GM12875 (cell line): ENCODE data around the gene CTCF.

Source experiments
- H3K4me3 ChIP-seq: one replicate; pipeline ENCODE4 v1.5.1; 2011; ENCODE audit warnings: low read depth, low read length, control low read depth
- CTCF ChIP-seq: IDR thresholded peaks from 2 replicates; pipeline ENCODE4 v1.5.1; 2011; ENCODE audit warnings: low read depth, mild to moderate bottlenecking, control low read depth, inconsistent platforms, low read length, moderate library complexity, borderline replicate concordance; ENCODE audit not compliant: insufficient read depth

Gene CTCF

DNA sequence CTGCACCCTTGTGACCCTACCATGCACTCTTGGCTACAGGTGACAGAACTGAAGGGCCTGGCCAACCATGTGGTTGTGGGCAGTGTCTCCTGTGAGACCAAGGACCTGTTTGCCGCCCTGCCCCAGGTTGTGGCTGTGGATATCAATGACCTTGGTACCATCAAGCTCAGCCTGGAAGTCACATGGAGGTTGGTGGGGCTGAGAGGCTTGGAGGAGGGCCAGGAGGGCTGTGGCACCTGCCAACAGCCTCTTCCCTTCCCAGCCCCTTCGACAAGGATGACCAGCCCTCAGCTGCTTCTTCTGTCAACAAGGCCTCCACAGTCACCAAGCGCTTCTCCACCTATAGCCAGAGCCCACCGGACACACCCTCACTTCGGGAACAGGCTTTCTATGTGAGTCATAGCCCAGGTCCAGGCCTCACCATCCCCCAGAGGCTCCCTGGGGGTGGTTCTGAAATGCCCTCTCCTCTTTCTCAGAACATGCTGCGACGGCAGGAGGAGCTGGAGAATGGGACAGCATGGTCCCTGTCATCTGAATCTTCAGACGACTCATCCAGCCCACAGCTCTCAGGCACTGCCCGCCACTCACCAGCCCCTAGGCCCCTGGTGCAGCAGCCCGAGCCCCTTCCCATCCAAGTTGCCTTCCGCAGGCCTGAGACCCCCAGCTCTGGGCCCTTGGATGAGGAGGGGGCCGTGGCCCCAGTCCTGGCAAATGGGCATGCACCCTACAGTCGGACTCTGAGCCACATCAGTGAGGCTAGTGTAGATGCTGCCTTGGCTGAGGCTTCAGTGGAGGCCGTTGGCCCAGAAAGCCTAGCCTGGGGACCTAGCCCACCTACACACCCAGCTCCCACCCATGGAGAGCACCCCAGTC lies 20.7 kb upstream of the CTCF start:
- no peak for TF ChIP-seq CTCF

GRCh38 chr16:67542464-67542863 lies 19.9 kb upstream of the CTCF start:
- no peak overlapping the region for H3K4me3 ChIP-seq
- no peak for TF ChIP-seq CTCF

More for the DNA sequence above, 20.7 kb upstream of the CTCF start:
- H3K4me3 ChIP-seq = no peak overlapping the region

DNA sequence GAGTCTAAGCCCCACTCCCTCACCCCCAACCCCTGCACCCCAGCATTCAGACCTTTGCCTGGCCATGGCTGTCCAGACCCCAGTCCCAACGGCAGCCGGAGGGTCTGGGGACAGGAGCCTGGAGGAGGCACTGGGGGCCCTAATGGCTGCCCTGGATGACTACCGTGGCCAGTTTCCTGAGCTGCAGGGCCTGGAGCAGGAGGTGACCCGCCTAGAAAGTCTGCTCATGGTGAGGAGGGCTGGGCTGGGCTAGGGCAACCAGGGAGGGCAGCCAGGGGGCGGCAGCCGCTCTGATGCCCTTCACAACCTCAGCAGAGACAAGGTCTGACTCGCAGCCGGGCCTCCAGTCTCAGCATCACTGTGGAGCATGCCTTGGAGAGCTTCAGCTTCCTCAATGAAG lies 19.3 kb upstream of the CTCF start:
- TF ChIP-seq CTCF = no peak
- no peak overlapping the region for H3K4me3 ChIP-seq

DNA sequence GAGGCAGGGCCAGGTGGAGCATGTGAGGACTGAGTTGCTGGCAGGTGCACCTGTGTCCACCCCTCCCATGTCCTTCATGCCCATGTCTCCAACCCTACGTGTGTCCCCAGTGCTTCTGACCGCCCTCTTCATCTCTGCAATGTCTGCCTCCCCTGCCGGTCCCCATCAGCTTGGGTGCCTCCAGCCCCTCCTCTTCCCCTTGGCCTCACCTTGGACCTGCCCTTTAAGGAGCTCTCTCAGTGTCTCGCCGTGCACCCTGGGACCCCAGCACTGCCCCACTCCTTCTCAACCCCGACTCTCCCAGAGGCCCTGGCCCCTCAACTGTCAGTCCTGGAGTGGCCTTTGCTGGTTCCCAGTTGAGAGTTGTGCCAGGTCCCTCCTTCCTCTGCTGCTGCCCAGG lies 18.7 kb upstream of the CTCF start:
- TF ChIP-seq CTCF = no peak
- H3K4me3 ChIP-seq = no peak overlapping the region

DNA sequence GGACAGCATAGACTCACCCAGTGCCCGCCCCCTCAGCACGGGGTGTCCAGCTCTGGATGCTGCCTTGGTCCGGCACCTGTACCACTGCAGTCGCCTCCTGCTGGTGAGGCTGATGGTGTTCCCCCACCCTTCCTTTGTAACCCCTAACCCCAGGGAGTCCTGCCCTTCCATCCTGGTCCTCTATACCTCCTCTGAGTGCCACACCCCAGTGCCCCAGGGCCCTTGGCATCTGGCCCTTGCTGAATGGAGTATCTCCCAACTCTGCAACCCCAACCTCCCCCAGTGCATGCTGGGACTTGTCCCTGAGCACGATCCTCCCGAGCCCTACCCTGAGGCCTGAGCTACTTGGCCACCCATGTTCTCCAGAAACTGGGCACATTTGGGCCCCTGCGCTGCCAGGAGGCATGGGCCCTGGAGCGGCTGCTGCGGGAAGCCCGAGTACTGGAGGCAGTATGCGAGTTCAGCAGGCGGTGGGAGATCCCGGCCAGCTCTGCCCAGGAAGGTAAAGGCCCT lies 17.9 kb upstream of the CTCF start:
- peak; percentile 35; the same call in 1 of the 2 replicates for TF ChIP-seq CTCF
- no peak overlapping the region for H3K4me3 ChIP-seq

DNA sequence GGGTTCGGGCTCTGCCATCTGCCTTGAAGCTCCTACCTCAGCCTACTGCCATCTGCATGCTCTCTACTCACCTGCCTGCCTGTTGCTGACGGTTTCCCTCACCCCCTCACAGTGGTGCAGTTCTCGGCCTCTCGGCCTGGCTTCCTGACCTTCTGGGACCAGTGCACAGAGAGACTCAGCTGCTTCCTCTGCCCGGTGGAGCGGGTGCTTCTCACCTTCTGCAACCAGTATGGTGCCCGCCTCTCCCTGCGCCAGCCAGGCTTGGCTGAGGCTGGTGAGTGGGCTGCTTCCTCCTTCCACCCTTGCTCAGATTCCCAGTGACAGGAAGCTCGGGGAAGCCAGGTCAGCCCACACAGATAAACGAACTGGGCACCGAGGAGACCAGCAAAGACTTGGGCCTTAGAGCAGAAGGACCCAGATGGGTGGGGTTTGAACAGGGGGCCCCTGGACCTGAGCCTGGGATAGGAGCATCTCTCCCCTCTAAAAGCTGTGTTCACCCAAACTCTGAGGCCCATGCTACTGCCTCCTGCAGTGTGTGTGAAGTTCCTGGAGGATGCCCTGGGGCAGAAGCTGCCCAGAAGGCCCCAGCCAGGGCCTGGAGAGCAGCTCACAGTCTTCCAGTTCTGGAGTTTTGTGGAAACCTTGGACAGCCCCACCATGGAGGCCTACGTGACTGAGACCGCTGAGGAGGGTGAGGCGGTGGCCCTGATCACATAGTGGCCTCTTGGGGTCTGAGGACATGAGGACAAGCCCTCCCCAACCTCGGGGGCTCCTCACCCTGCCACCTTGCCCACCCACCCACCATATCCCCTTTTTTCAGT lies 17.3 kb upstream of the CTCF start:
- H3K4me3 ChIP-seq = no peak overlapping the region
- no peak for TF ChIP-seq CTCF
